Breast epithelium (tissue), 4 donors: ENCODE data around the gene MCM3AP. TPM values are rescaled to one million over a fixed set of nuclear protein-coding genes. Genes with fewer than 3 reads are reported as not detected.
A peak's percentile ranks its signal among the peaks of the same experiment; 100 is the strongest.

Experiments
- DNase-seq, 2 donors: peaks; one replicate each; pipeline ENCODE4 v3.0.0-alpha.2; 2019; ENCODE audit warnings: low spot score in 2 of 2
- H3K27ac ChIP-seq, 2 donors: fragments of 200-600 bp; sonication (generic) in 1 of 2; one replicate each; pipeline ENCODE4 v1.5.1; 2016 to 2019; ENCODE audit warnings: mild to moderate bottlenecking in 1 of 2
- H3K27me3 ChIP-seq, 2 donors: fragments of 200-600 bp; sonication (generic) in 1 of 2; one replicate each; pipeline versions ENCODE4 v1.5.1 to v1.6.0; 2017 to 2019; ENCODE audit warnings: control low read depth in 1 of 2, mild to moderate bottlenecking in 1 of 2
- H3K36me3 ChIP-seq: fragments of 200-600 bp; one replicate; pipeline ENCODE4 v1.5.1; 2019
- H3K4me1 ChIP-seq, 2 donors: fragments of 200-600 bp; sonication (generic); one replicate each; pipeline ENCODE4 v1.5.1; 2016 to 2019; ENCODE audit warnings: control low read depth in 1 of 2
- H3K4me3 ChIP-seq, 3 donors: fragments of 200-600 bp; sonication (generic); 1 replicate in 2 of 3; 2 replicates in 1 of 3; pipeline ENCODE4 v1.5.1; 2016 to 2019; ENCODE audit warnings: mild to moderate bottlenecking in 3 of 3, moderate library complexity in 2 of 3
- H3K9me3 ChIP-seq, 2 donors: fragments of 200-600 bp; sonication (generic) in 1 of 2; one replicate each; pipeline ENCODE4 v1.5.1; 2016 to 2019; ENCODE audit warnings: control low read depth in 1 of 2
- POLR2A ChIP-seq: fragments of 450-650 bp; IDR thresholded peaks from one replicate; pipeline ENCODE4 v1.6.1; 2016; ENCODE audit warnings: antibody characterized with exemption, mild to moderate bottlenecking, moderate library complexity
- POLR2AphosphoS5 ChIP-seq, 3 donors: sonication (generic); formaldehyde crosslinking; IDR thresholded peaks; one replicate each; pipeline ENCODE4 v1.6.1; 2017; ENCODE audit warnings: antibody characterized with exemption in 3 of 3
- intact Hi-C: fragments of 100-400 bp; cut with DNase I; formaldehyde crosslinking; loops from one replicate; pipeline ENCODE4 v1.15.1; 2023; ENCODE audit warnings: low total_unique reads
- total RNA-seq, 3 donors: library from RNA; depleted of rRNA; stranded (reverse); fragments of >200 nt; gene quantifications; one replicate each; pipeline ENCODE4 v1.1.0, GENCODE V29; 2016
- TF ChIP-seq, protein P1 (sequence below), 3 donors: fragments of 450-650 bp; IDR thresholded peaks; one replicate each; pipeline ENCODE4 v1.5.1; 2016 to 2017; ENCODE audit warnings: antibody characterized with exemption in 3 of 3, mild to moderate bottlenecking in 3 of 3, moderate library complexity in 3 of 3

Gene MCM3AP
- total RNA-seq, 3 donors from 2014 or later: 91.5 to 100.0 (median 99.2) TPM

DNA sequence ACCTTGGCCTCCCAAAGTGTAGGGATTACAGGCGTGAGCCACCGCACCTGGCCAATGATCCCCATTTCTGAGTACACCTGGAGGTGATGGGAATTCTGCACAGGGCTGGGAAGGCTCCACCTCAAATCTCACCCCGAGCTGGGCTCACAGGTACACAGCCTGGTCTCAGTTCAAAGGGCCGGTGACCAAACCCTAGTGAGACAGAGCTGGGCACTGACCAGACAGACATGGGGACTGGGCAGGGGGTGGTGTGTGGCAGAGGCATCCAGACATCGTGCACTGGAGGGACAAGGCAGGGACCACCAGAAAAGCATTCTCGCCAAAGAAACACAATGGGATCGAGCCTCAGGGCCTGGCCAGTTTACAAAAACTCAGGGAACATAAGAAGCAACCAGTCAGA, 74.0 kb downstream of the MCM3AP start:
- intact Hi-C loops: no loop called here
- H3K4me3 ChIP-seq: no peak overlapping the region
- peaks cover 11% of the 10 kb centered on the region for H3K36me3 ChIP-seq
- H3K27me3 ChIP-seq: no peaks in the 10 kb centered on the region
- TF ChIP-seq POLR2AphosphoS5 (IDR thresholded peaks at IDR 0.05) (no peak), POLR2A (no peak)
- TF ChIP-seq, protein P1, sequence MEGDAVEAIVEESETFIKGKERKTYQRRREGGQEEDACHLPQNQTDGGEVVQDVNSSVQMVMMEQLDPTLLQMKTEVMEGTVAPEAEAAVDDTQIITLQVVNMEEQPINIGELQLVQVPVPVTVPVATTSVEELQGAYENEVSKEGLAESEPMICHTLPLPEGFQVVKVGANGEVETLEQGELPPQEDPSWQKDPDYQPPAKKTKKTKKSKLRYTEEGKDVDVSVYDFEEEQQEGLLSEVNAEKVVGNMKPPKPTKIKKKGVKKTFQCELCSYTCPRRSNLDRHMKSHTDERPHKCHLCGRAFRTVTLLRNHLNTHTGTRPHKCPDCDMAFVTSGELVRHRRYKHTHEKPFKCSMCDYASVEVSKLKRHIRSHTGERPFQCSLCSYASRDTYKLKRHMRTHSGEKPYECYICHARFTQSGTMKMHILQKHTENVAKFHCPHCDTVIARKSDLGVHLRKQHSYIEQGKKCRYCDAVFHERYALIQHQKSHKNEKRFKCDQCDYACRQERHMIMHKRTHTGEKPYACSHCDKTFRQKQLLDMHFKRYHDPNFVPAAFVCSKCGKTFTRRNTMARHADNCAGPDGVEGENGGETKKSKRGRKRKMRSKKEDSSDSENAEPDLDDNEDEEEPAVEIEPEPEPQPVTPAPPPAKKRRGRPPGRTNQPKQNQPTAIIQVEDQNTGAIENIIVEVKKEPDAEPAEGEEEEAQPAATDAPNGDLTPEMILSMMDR (IDR thresholded peaks at IDR 0.05): no peak
- H3K27ac ChIP-seq: no peak overlapping the region
- DNase-seq: peak in 1 of 2 donors; percentile 40
- no peaks in the 10 kb centered on the region for H3K9me3 ChIP-seq
- no peaks in the 10 kb centered on the region for H3K4me1 ChIP-seq

GRCh38 chr21:46210378-46211136, 74.9 kb downstream of the MCM3AP start:
- Histone ChIP-seq H3K36me3 (peaks cover 11% of the 10 kb centered on the region), H3K4me1 (no peaks in the 10 kb centered on the region), H3K9me3 (no peaks in the 10 kb centered on the region), H3K27ac (no peak overlapping the region), H3K27me3 (no peaks in the 10 kb centered on the region), H3K4me3 (no peak overlapping the region)
- no peak for TF ChIP-seq POLR2A
- TF ChIP-seq, protein P1 (IDR thresholded peaks at IDR 0.05): no peak
- DNase-seq: peak in 1 of 2 donors; percentile 45
- intact Hi-C loops: no loop called here

DNA sequence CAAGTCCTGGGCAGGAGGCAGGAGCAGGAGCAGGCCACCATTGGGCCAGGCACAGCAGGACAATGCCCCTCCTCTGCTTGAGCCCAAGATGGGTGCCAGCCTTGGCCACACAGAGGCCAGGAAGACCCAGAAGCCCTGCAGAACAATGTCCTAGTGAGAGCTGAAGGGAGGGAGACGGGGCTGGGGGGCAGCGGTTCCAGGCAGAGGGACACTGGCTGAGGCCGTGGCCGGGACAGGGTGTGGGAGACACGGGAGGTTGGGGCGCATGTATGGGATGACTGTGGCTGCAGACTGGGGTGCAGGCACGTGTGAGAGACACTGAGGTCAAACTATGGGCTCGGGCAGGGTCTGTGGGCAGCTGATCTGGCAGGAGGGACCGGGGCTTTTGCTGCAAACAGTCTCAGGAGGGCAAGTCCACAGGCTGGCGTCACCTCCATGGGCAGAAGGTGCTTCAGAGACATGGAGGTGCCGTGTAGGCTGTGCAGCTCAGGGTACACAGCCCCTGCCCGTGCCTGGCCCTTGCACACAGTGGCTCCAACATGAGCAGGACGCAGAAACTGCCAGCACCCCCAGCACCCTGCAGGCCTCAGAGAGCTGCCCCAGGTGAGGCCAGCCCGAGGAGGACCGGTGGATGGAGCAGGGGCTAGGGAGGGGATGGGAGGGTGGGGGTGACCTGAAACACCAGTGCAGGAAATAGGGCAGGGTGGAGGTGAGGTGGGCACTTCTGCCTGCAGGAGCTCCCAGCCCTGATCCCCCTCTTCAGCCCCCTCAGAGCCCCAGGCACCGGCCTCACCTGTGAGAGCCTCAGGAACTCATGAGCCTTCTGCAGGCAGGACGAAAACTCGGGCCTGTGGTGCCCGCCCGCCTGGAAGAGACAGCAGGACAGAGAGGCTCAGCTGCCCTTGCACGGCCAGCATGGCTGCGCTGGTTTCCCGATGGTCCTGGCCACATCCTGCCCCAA, 76.4 kb downstream of the MCM3AP start:
- H3K9me3 ChIP-seq: no peaks in the 10 kb centered on the region
- H3K4me1 ChIP-seq: no peaks in the 10 kb centered on the region
- intact Hi-C loops: no loop called here
- H3K27me3 ChIP-seq: no peaks in the 10 kb centered on the region
- peak in 1 of 2 donors; percentile 38 for DNase-seq
- H3K36me3 ChIP-seq: peaks cover 11% of the 10 kb centered on the region
- TF ChIP-seq, protein P1 (IDR thresholded peaks at IDR 0.05): no peak
- TF ChIP-seq POLR2A (no peak), POLR2AphosphoS5 (IDR thresholded peaks at IDR 0.05) (no peak)
- no peak overlapping the region for H3K4me3 ChIP-seq
- no peak overlapping the region for H3K27ac ChIP-seq

GRCh38 chr21:46207920-46208591, 77.4 kb downstream of the MCM3AP start:
- intact Hi-C loops: no loop called here
- no peaks in the 10 kb centered on the region for H3K27me3 ChIP-seq
- no peak for TF ChIP-seq POLR2A
- TF ChIP-seq, protein P1 (IDR thresholded peaks at IDR 0.05): no peak
- TF ChIP-seq POLR2AphosphoS5 (IDR thresholded peaks at IDR 0.05): no peak
- no peaks in the 10 kb centered on the region for H3K4me1 ChIP-seq
- no peak overlapping the region for H3K27ac ChIP-seq
- H3K4me3 ChIP-seq: no peak overlapping the region
- H3K9me3 ChIP-seq: no peaks in the 10 kb centered on the region
- H3K36me3 ChIP-seq: peaks cover 11% of the 10 kb centered on the region
- peak in 1 of 2 donors; percentile 41 for DNase-seq
